NCI-H526 (cell line): ENCODE results near the gene HSD11B1L.

ENCODE experiments used
- DNase-seq, 2 experiments: peaks; one replicate each; lab custom pipeline; 2025; lab: John Stamatoyannopoulos, UW

The HSD11B1L gene

DNA sequence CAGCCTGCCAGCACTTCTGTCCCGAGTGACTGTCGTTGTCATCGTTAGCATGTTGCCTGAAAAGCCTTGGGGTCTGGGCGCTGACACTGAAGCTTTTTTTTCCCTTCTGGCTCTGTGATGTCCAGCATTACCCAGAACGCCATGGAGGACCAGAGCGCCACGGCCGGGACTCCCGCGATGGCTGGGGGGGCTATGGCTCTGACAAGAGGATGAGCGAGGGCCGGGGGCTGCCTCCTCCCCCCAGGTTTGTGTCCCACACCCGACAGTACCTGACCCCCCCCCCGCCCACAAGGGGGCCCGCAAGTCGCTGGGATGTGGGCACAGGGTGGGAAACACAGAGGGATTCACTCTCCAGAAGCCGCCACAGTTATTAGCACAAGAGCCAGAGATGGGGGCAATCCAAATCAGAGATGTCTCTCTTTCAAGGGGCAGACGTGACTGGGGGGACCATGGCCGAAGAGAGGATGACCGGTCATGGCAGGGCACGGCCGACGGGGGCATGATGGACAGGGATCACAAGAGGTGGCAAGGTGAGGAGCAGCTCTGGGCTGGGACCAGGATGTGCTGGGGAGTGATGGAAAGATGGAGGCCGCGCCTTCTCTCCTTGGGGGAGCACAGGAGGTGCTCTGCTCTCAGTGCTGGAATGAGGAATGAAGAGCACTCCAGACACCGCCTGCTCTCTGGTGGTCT, 13.8 kb upstream of the HSD11B1L start:
- DNase-seq, result no peak

DNA sequence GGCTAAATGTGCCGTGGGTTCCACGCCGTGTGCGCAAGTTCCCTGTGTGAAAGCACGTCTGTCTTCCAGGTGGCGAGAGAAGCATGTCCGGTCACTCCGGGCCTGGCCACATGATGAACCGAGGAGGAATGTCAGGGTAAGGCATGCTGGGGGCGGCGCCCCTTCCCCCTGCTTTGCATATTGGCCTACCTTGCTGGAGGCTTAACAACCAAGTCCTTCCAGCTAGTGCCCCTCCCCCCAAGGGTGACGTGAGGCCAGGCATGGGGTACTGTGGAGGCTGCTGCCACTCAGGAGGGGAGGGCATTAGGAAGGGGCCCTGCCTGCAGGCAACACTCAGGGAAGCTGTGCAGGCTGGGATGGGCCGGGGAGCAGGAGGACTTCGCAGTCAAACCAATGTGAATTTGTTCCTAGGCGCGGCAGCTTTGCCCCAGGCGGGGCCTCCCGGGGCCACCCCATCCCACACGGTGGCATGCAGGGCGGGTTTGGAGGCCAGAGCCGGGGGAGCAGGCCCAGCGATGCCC, 13.0 kb upstream of the HSD11B1L start:
- DNase-seq, result peak; percentile 39 to 90

DNA sequence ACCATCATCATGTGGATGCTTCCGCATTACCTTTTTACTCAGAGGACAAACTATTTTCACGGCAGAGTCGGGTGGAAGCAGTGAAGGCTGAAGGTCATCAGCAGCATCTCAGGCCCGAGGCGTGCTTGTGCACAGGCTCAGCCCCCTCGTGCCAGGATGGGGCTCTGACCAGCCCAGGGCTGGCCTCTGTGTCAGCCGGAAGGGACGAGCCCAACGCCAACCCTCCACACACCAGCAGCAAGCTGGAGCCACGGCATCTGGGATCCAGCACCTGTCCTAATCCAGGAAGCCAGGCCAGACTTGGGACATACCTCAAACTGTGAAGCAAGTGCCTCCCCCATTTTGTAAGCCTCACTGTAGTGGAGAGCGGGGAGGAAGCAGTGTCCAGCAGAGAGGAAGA, 11.6 kb upstream of the HSD11B1L start:
- no peak for DNase-seq

DNA sequence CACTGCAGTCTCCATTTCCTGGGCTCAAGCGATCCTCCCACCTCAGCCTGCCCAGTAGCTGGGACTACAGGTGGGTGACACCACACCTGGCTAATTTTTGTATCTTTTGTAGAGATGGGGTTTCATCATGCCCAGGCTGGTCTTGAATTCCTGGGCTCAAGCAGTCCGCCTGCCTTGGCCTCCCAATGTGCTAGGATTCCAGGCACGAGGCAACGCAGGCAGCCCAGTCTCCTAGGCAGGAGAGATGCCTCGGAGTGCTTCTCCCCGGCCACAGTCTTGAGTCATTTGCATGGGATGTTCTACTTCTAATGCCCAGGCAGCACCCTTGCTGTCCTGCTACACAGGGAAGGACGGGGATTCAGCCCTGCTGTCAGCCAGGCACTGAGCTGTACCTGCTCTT, 9.2 kb upstream of the HSD11B1L start:
- DNase-seq, result no peak

DNA sequence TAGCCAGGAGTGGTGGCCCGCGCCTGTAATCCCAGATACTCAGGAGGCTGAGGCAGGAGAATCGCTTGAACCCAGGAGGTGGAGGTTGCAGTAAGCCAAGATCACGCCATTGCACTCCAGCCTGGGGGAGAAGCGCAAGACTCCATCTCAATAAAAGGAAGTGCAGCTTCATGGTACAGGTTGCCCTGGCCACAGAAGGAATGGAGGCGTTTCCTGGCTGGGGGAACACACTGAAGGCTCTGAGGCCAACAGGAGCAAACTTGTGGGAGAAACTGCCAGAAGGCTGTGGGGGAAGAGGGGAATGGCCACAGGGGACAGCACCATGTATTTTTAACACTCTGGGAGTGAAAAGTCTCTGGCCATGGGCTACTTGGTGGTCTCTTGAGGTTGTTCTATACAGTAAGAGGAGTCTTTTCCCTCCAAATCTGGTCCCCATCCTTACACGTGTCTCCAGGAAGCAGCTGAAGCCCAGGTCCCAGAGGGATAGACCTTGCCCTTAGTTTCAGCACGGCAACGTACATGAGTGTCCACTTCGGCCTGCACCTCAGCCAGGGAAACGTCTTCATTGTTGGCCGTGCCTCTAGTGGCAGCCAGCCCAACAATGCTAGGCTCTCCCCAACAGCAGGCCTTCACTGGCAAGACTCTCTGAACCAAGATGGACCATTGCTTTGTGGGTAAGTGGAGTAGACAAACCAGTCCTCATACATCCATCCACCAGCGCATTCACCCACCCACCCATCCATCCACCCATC, 7.9 kb upstream of the HSD11B1L start:
- no peak for DNase-seq

DNA sequence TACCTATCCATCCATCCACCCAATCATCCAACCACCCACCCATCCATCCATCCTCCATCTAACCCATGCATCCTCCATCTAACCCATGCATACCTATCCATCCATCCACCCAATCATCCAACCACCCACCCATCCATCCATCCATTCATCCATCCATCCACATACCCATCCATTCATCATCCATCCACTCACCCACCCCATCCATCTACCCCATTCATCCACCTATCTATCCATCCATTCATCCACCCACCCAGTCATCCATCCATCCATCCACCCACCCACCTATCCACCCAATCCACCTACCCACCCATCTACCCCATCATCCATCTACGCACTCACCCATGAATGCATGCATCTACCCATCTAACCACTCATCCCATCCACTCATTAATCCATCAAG, 7.1 kb upstream of the HSD11B1L start:
- DNase-seq, result no peak

DNA sequence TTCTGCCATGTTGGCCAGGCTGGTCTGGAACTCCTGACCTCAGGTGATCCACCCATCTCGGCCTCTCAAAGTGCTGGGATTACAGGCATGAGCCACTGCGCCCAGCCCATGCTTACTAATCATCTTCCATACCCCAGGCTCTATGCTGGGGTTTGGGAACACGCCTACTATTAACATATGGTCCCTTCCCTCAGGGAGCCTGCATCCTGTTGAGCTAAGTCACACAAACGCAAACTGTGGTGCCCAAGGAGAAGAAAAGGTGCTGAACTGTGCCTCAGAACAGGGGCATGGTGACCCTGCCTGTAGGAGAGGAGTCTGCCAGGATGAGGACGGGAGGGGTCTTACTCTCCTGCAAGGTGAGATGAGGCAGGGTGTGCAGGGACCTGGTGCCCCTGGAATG, 6.1 kb upstream of the HSD11B1L start:
- DNase-seq, result no peak

DNA sequence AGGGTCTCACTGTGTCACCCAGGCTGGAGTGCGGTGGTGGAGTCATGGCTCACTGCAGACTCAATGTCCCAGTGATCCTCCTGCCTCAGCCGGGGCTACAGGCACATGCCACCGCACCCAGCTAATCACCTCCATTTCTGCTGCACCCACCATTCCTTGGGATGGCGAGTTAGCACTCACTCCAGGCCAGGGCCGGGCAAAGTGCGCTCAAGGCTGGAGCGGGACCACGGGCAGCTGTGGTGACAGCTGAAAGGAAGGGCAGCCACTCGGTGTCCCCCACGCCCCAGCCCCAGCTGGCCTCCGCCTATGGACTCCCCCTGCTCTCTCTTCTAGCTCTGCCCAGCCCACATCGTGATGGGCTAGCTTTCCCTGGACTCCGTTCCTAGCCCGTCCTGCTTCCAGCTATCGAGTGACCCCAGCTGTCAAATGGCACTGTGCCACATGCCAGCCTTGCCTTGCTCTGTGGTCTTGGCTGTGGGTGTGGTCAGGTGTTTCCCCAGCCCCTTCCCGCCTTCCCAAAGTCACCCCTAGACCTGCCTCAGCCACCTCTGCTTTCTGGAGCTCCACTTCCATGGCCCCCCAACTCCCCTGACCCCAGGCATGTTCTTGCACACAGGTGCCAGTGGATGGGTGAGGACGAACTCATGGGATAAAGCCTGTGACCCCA, 4.6 kb upstream of the HSD11B1L start:
- DNase-seq, result no peak

DNA sequence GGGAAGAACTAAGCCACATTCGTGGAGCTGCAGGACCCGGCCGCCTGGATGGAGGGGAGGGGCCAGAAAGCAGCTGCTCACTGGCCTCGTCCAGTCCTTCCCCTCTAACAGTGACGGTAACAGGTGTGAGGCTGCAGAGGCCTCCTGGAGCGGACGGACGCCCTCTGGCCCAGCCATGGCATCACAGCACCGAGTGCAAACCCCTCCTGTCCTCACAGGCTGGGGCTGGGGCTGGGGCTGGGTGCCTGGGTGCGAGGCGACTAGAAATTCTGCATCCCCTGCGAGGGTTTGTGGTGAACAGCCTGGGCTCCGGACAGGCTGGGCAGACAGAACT, 4.1 kb upstream of the HSD11B1L start:
- no peak for DNase-seq

DNA sequence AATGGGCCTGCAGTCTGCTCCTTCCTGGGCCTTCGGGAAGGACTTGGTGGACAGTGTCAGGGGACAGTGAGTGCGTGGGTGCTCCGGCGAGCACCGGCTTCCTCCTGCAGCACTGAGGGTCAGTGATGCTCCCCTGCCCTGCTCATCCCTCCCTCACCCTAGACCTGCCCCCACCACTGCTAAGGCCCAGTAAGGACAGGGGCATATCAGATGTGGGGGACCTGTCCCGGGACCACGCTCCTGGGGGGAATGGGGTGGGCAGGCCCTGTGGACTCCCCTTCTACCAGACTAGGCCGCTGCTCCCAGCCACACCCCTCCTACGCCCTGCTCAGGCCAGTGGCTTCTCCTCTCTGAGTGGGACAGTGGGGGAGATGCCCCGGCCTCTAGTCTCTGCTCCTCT, 3.7 kb upstream of the HSD11B1L start:
- DNase-seq, result no peak

DNA sequence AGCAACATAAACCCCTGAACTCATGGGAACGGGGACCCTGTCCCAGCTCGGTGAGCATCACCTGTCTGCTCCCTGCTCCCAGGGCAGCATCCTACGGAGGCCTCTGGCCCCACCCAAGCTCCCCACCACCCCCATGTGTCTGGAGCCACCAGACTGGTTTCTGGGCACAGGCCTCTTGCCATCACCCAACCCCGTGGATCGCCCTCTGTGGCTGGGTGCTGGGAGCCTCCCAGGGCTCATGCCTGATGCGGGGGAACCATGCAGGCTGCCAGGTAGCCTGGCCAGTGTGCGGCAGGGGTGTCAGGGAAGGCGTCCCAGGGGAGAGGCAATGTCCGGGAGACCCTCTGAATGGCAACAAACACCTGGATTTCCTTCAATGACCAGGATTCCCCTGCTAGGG, 3.2 kb upstream of the HSD11B1L start:
- no peak for DNase-seq

DNA sequence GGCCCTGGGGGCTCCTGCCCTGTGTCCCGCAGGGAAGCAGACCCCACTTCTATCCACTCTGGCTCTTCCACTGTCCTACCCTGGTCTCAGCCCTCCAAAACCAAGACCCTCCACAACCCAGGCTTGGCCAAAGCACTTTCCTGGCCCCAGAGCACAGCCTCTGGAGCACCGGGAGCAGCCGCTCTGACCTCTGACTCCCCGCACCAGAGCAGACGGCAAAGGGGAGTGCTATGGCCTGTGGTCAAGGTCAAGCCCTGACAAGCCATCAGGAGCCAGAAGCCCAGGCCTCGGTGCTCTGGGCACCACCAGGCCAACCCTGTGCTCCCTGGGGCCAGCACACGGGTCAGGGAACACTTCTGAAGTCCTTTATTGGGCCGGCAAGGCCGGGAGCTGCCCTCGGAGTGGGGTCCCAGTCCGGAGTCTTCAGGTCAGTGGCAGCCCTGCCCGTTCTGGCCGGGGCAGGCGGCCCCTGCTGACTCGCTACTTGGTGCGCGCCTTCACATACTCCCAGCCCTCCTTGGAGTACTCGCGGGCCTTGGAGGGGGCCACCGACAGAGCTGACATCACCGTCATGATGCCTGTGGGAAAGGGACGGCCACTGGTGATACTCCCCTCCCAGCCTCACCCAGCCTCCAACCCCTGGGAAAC, 2.6 kb upstream of the HSD11B1L start:
- no peak for DNase-seq

DNA sequence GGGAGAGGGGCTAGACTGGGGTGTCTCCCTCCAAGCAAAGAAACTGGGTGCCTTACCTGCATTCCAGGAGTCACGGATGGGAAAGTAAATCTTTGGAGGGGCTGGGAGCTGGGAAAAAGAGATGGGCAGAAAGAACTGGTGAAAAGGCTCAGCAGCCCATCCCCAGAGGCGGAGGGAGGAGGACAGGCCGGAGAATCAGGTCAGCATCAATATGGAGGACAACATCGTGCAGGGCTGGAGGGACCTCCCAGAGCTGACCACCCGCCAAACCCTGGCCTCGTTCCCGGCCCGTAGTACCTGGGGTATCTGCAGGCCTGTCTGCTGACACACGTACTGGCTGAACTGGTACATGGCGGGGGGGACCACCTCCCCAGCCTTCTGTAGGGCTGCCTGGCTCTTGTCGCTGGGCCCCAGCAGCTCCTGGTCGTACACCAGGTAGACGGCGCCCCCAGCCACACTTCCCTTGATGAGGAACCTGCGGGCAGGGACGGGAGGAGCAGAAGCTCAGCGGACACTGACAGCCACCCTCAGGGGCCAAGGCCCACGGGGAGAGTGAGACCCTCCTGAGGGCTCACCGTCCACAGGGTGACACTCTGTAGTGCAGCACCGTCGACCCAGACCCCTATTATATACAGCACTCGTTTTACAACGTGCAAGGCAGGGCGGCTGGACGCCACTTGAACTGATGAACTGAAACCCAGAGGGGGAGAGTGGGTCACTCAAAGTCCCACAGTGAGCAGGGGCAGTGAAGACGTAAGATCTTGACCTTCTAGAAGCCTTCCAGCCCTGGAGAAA, 1.3 kb upstream of the HSD11B1L start:
- DNase-seq, result no peak

DNA sequence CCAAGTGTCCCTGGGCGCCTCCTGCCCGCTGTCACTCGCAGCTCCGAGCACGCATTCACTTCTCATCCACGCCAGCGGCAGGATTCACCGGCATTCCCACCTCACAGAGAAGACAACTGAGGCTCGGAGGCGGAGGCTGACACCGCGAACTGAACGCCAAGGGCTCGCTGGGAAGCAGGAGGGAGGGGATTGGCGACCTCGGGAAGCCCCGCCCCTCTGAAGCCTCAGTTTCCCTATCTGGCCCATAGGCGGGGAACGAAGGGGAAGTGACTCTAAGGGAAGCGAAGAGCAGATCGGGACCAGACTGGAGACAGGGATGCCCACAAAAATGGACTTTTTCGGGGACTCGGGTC, 767 bp upstream of the HSD11B1L start:
- no peak for DNase-seq

DNA sequence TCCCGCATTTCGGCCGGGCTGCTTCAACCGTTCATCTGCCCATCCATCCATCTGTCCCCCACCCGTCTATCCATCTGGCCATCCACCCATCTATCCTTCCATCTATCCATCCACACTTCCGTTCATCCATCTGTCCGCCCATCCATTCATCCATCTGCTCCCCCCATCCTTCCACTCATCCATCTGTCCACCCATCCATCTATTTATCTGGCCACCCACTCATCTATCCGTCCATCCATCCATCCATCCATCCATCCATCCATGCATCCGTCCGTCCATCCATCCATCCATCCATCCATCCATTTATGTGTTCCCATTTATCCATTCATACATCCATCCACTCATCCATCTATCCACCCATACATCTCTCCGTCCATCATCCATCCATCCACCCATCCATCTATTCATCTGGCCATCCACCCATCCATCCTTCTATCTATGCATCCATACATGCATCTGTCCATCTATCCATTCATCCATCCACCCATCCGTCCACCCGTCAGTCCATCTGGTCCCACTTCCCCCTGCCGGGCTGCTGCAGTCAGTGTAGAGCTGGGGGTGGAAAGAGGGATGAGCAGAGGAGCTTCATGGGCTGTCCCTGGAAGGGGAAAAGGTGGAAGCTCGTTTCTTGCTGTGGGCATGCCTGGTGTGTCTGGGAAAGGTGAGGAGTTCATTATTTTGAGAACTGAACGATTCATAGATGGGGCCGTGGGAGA, 722 bp downstream of the HSD11B1L start:
- DNase-seq, result no peak

DNA sequence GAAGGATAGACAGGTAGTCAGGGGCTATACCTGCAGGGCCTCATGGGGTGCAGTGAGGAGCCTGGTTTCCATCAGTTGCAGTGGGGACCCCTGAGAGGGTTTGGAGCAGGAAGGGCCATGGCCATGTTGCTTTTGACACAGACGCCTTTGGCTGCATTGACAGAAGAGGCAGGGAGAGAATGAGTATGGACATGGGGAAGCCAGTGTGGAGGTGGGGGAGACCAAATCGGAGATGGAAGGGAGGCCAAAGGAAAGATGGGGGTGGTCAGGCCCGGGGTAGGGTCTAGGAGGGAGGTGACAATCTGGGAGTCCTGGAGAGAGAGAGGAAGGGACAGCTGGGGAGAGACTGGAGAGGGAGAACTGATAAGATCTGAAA, 1.3 kb downstream of the HSD11B1L start:
- DNase-seq, result no peak

DNA sequence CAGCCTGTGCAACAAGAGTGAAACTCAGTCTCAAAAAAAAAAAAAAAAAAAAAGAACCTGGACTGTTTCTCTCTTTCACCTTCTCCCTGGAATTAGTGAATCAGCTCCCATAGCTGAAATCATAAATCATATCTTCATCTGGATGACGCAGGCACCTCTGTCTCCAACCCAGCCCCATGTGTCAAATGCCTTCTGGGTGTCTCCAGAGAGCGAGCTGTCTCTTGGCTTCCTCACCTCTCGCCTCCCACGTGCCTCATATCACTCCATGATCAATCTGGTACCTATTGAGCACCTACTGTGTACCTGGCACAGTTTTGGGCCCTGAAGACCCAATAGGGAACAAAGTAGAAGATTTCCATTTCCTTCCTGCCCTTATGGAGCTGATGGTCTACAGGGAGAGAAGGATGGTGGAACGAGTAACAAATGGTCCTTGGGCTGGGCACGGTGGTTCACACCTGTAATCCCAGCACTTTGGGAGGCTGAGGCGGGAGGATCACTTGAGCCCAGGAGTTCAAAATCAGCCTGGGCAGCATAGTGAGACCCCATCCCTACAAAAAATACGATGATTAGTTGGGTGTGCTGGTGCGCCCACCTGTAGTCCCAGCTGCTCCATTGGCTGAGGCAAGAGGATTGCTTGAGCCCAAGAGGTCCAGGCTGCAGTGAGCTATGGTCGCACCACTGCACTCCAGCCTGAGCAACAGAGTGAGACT, 2.5 kb downstream of the HSD11B1L start:
- no peak for DNase-seq

DNA sequence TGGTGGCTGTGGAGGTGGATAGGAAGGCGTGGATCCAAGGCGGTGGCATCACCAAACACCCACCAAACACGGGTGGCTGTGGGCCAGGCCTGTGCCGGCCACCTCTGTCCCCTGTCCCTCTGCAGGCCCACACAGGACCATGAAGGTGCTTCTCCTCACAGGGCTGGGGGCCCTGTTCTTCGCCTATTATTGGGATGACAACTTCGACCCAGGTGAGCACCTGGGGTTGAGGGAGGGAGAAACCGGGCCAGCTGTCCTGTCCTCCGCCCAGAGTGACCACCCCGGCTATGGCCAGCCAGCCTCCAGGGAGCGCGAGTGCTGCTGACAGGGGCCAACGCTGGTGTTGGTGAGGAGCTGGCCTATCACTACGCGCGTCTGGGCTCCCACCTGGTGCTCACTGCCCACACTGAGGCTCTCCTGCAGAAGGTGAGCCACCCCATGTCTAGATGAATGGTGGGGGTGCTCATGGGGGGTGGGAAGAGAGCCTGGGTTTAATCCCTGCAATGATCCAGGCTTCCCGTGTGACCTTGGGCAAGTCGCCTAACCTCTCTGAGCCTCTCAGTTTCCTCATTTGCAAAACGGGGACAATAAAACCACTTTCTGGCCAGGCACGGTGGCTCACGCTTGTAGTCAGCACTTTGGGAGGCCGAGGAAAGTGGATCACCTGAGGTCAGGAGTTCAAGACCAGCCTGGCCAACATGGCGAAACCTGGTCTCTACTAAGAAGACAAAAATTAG, 4.0 kb downstream of the HSD11B1L start:
- no peak for DNase-seq

DNA sequence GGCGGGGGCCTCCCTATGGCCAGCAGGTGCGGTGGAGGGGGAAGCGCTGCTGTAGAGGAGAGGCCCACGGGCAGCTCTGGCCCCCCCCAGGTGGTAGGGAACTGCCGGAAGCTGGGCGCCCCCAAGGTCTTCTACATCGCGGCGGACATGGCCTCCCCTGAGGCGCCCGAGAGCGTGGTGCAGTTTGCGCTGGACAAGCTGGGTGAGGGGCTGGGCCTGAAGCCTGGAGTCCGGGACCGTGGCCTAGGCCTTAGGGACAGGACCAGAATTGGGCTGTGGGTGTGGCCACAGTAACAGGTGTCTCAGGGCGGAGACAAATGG, 5.5 kb downstream of the HSD11B1L start:
- DNase-seq, result no peak
